Bladder microvascular endothelial cell (primary cell): ENCODE results near the gene HS6ST1. TPM values are rescaled to one million over a fixed set of nuclear protein-coding genes. Genes with fewer than 3 reads are reported as not detected.

ENCODE experiments used
- total RNA-seq: library from RNA; depleted of rRNA; stranded (reverse); fragments of >200 nt; gene quantifications from 2 replicates; pipeline ENCODE4 v1.2.3, GENCODE V29; 2014

Gene HS6ST1, protein sequence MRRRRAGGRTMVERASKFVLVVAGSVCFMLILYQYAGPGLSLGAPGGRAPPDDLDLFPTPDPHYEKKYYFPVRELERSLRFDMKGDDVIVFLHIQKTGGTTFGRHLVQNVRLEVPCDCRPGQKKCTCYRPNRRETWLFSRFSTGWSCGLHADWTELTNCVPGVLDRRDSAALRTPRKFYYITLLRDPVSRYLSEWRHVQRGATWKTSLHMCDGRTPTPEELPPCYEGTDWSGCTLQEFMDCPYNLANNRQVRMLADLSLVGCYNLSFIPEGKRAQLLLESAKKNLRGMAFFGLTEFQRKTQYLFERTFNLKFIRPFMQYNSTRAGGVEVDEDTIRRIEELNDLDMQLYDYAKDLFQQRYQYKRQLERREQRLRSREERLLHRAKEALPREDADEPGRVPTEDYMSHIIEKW
- total RNA-seq, result 6.8 and 31.2 TPM in 2 replicates

DNA sequence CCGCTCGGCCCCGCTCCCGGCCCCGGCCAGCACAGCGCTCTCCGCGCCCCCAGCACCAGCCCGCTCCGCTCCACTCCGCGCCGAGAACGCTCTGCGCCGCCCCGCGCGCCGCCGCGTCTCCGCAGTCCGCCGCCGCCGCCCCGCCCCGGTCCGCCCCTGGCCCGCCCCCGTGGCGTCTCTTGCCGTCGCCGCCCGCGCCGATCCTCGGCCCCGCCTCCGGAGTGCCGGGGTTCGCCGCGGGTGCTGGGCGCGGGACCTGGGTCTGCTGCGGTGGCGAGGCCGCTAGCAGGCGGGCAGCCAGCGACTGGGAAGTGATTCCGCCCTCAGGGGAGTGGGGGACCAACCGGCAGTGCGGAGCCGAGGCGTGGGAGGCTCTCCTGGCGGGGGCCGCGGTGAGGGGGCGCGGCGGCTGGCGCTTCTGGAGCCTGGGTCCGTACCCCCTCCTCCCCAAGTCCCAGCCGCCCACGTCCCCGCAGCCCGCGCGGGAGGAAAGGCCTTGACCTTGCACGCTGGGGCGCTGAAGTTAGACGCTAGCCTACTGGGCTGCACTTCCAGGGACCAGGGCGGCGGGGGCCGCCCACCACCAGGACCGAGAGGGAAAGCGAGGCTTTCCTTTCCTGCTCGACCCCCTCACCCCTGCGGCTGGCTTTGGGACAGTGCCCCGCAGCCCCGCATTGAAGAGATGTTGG is at the start of gene HS6ST1:
Gene HS6ST1 (minus strand): TSS at position 93 of the 689 bp plus-strand sequence. CDS start 305 bp downstream, outside the sequence.

Other genes with a start within 250 kb of the HS6ST1 start
- gene UGGT1, start 227.7 kb downstream of the HS6ST1 start, total RNA-seq, result 48.9 and 82.3 TPM in 2 replicates